ENCODE measurements around the gene CACNA1C.

The CACNA1C gene

DNA sequence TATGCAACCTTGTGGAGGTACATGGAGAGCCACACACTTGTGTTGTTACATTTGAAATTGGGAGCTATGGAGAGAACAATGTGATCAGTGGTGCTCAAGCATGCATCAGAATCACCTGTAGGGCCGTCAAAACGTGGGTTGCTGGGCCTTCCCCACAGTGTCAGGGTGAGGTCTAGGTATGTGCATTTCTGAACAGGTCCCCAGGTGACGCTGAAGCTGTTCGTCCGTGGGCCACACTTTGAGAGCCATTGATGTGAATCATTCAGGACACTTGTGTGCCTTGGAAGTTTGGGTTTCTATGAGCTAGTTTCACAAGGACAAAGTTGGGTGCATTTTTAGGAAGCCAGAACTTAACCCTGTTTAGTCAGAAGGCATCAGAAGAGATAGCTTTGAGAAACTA, 450.2 kb downstream of the CACNA1C start:
- H3K9me3 ChIP-seq (ENCODE audit: control insufficient read depth in 5 of 5, low read length in 5 of 5): no peaks in the 10 kb centered on the region
- H3K4me3 ChIP-seq (ENCODE audit: low read depth in 1 of 5, low read length in 5 of 5): no peak overlapping the region
- no peak overlapping the region for H3K27ac ChIP-seq (ENCODE audit: low read depth, low read length)
- no peak overlapping the region for H3K9ac ChIP-seq (ENCODE audit: low read length in 5 of 5)
- H3K36me3 ChIP-seq (ENCODE audit: control insufficient read depth in 5 of 5, insufficient read depth in 5 of 5, low read length in 5 of 5): no peaks in the 10 kb centered on the region
- peaks cover 3 to 32% (median 11%) of the 10 kb centered on the region in 5 donors for H3K4me1 ChIP-seq (ENCODE audit: control insufficient read depth in 5 of 5, insufficient read depth in 5 of 5, low read length in 5 of 5)
- no peaks in the 10 kb centered on the region for H3K27me3 ChIP-seq (ENCODE audit: control insufficient read depth in 5 of 5, insufficient read depth in 4 of 5, low read length in 5 of 5)

DNA sequence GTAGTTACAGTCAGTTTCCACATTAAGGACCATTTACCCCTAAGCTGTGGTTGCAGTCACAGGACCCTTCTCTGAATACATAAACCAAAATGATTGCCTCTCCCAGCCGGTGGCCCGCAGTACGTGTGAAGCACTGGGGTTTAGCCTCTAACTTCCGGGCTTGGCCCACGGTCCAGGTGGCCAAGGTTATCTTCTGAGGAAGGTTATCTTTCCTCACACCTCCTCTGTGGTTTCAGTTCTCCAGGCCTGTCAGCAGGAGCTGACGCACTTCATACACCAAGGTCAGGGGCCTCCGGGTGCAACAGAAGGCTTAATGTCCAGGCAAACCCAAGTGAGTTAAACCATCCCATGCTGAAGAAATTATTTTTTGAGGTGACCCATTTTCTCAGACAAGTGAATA, 451.0 kb downstream of the CACNA1C start:
- peaks cover 3 to 34% (median 11%) of the 10 kb centered on the region in 5 donors for H3K4me1 ChIP-seq (ENCODE audit: control insufficient read depth in 5 of 5, insufficient read depth in 5 of 5, low read length in 5 of 5)
- no peak overlapping the region for H3K4me3 ChIP-seq (ENCODE audit: low read depth in 1 of 5, low read length in 5 of 5)
- H3K9me3 ChIP-seq (ENCODE audit: control insufficient read depth in 5 of 5, low read length in 5 of 5): no peaks in the 10 kb centered on the region
- H3K27me3 ChIP-seq (ENCODE audit: control insufficient read depth in 5 of 5, insufficient read depth in 4 of 5, low read length in 5 of 5): no peaks in the 10 kb centered on the region
- no peaks in the 10 kb centered on the region for H3K36me3 ChIP-seq (ENCODE audit: control insufficient read depth in 5 of 5, insufficient read depth in 5 of 5, low read length in 5 of 5)
- no peak overlapping the region for H3K9ac ChIP-seq (ENCODE audit: low read length in 5 of 5)
- H3K27ac ChIP-seq (ENCODE audit: low read depth, low read length): no peak overlapping the region

GRCh38 chr12:2504577-2504976, 451.8 kb downstream of the CACNA1C start:
- H3K9ac ChIP-seq (ENCODE audit: low read length in 5 of 5): no peak overlapping the region
- no peak overlapping the region for H3K27ac ChIP-seq (ENCODE audit: low read depth, low read length)
- H3K9me3 ChIP-seq (ENCODE audit: control insufficient read depth in 5 of 5, low read length in 5 of 5): no peaks in the 10 kb centered on the region
- no peaks in the 10 kb centered on the region for H3K36me3 ChIP-seq (ENCODE audit: control insufficient read depth in 5 of 5, insufficient read depth in 5 of 5, low read length in 5 of 5)
- no peaks in the 10 kb centered on the region for H3K27me3 ChIP-seq (ENCODE audit: control insufficient read depth in 5 of 5, insufficient read depth in 4 of 5, low read length in 5 of 5)
- H3K4me3 ChIP-seq (ENCODE audit: low read depth in 1 of 5, low read length in 5 of 5): no peak overlapping the region
- H3K4me1 ChIP-seq (ENCODE audit: control insufficient read depth in 5 of 5, insufficient read depth in 5 of 5, low read length in 5 of 5): peaks cover 3 to 34% (median 11%) of the 10 kb centered on the region in 5 donors

DNA sequence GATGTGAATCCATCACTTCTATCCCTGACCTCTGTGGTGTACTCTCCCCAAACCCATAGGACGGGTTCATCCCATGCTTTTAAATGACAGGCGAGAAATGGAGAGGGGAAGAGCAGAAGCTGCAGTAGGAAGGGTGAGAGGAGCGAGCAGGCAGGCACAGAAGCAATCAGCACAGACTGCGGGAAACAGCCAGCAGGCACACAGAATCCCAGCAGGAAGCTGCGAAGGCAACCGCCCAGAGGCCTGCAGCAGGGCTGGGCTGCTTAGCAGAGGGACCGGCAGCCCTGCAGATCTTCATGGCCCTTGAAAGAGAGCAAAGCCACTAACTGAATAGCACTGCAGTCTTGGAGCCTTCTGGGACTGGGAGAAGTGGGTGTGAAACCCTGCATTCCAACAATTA, 455.0 kb downstream of the CACNA1C start:
- Histone ChIP-seq H3K27ac (ENCODE audit: low read depth, low read length) (no peak overlapping the region), H3K9me3 (ENCODE audit: control insufficient read depth in 5 of 5, low read length in 5 of 5) (no peaks in the 10 kb centered on the region), H3K9ac (ENCODE audit: low read length in 5 of 5) (no peak overlapping the region), H3K27me3 (ENCODE audit: control insufficient read depth in 5 of 5, insufficient read depth in 4 of 5, low read length in 5 of 5) (no peaks in the 10 kb centered on the region), H3K4me1 (ENCODE audit: control insufficient read depth in 5 of 5, insufficient read depth in 5 of 5, low read length in 5 of 5) (peaks cover 0 to 7% (median 0%) of the 10 kb centered on the region in 5 donors), H3K36me3 (ENCODE audit: control insufficient read depth in 5 of 5, insufficient read depth in 5 of 5, low read length in 5 of 5) (no peaks in the 10 kb centered on the region), H3K4me3 (ENCODE audit: low read depth in 1 of 5, low read length in 5 of 5) (no peak overlapping the region)

DNA sequence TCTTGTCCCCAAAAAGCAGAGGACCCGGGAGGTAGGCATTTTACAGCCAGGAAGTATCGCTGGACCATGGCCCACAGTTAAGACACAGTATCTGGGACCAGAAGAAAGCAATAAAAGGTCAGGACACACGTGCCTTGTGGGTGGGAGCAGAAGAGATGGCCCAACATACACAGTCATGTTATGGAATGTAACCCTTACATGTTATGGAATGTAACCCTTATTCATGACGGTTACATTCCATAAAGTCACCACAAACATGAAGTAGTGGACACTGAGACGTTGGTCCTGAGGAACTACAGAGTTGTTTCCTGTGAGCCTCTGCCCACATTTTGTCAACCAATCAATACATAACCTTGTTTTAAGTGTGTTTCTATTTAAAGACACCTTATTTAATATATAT, 456.4 kb downstream of the CACNA1C start:
- Histone ChIP-seq H3K27ac (ENCODE audit: low read depth, low read length) (no peak overlapping the region), H3K36me3 (ENCODE audit: control insufficient read depth in 5 of 5, insufficient read depth in 5 of 5, low read length in 5 of 5) (no peaks in the 10 kb centered on the region), H3K4me3 (ENCODE audit: low read depth in 1 of 5, low read length in 5 of 5) (no peak overlapping the region), H3K27me3 (ENCODE audit: control insufficient read depth in 5 of 5, insufficient read depth in 4 of 5, low read length in 5 of 5) (no peaks in the 10 kb centered on the region), H3K4me1 (ENCODE audit: control insufficient read depth in 5 of 5, insufficient read depth in 5 of 5, low read length in 5 of 5) (peaks cover 0 to 7% (median 0%) of the 10 kb centered on the region in 5 donors), H3K9me3 (ENCODE audit: control insufficient read depth in 5 of 5, low read length in 5 of 5) (no peaks in the 10 kb centered on the region), H3K9ac (ENCODE audit: low read length in 5 of 5) (no peak overlapping the region)

DNA sequence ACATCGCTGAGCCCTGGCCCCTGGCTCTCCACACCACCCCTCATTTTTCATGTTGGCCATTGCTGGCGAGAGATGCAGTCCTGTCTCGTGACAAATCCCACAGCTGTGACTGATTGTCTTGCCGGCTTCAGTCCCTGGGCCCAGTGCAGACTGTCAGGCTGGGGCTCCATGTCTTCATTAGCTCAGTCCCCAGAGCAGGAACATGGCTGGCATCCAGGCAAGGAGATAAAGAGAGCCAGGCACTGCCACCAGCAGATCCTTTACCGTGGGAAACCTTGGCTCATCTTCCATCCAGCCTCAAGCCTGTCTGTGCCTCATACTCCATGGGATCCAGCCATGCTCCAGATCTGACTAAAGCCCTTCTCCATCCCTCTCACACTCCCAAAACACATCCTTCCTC, 457.3 kb downstream of the CACNA1C start:
- H3K9me3 ChIP-seq (ENCODE audit: control insufficient read depth in 5 of 5, low read length in 5 of 5): no peaks in the 10 kb centered on the region
- no peak overlapping the region for H3K4me3 ChIP-seq (ENCODE audit: low read depth in 1 of 5, low read length in 5 of 5)
- H3K36me3 ChIP-seq (ENCODE audit: control insufficient read depth in 5 of 5, insufficient read depth in 5 of 5, low read length in 5 of 5): no peaks in the 10 kb centered on the region
- H3K27ac ChIP-seq (ENCODE audit: low read depth, low read length): no peak overlapping the region
- no peak overlapping the region for H3K9ac ChIP-seq (ENCODE audit: low read length in 5 of 5)
- H3K27me3 ChIP-seq (ENCODE audit: control insufficient read depth in 5 of 5, insufficient read depth in 4 of 5, low read length in 5 of 5): no peaks in the 10 kb centered on the region
- peaks cover 0 to 7% (median 0%) of the 10 kb centered on the region in 5 donors for H3K4me1 ChIP-seq (ENCODE audit: control insufficient read depth in 5 of 5, insufficient read depth in 5 of 5, low read length in 5 of 5)

- no peak overlapping the region for H3K27ac ChIP-seq (ENCODE audit: low read depth, low read length)
- H3K4me1 ChIP-seq (ENCODE audit: control insufficient read depth in 5 of 5, insufficient read depth in 5 of 5, low read length in 5 of 5): no peaks in the 10 kb centered on the region
- no peak overlapping the region for H3K4me3 ChIP-seq (ENCODE audit: low read depth in 1 of 5, low read length in 5 of 5)
- H3K27me3 ChIP-seq (ENCODE audit: control insufficient read depth in 5 of 5, insufficient read depth in 4 of 5, low read length in 5 of 5): no peaks in the 10 kb centered on the region
- no peak overlapping the region for H3K9ac ChIP-seq (ENCODE audit: low read length in 5 of 5)
- H3K9me3 ChIP-seq (ENCODE audit: control insufficient read depth in 5 of 5, low read length in 5 of 5): no peaks in the 10 kb centered on the region
- H3K36me3 ChIP-seq (ENCODE audit: control insufficient read depth in 5 of 5, insufficient read depth in 5 of 5, low read length in 5 of 5): no peaks in the 10 kb centered on the region
Measured at GRCh38 chr12:2513141-2514037, 460.6 kb downstream of the CACNA1C start.

GRCh38 chr12:2514038-2514340, 461.2 kb downstream of the CACNA1C start:
- Histone ChIP-seq H3K9ac (ENCODE audit: low read length in 5 of 5) (no peak overlapping the region), H3K27me3 (ENCODE audit: control insufficient read depth in 5 of 5, insufficient read depth in 4 of 5, low read length in 5 of 5) (peaks cover 0 to under 1% (median 0%) of the 10 kb centered on the region in 5 donors), H3K9me3 (ENCODE audit: control insufficient read depth in 5 of 5, low read length in 5 of 5) (no peaks in the 10 kb centered on the region), H3K27ac (ENCODE audit: low read depth, low read length) (no peak overlapping the region), H3K4me1 (ENCODE audit: control insufficient read depth in 5 of 5, insufficient read depth in 5 of 5, low read length in 5 of 5) (no peaks in the 10 kb centered on the region), H3K36me3 (ENCODE audit: control insufficient read depth in 5 of 5, insufficient read depth in 5 of 5, low read length in 5 of 5) (no peaks in the 10 kb centered on the region), H3K4me3 (ENCODE audit: low read depth in 1 of 5, low read length in 5 of 5) (no peak overlapping the region)

DNA sequence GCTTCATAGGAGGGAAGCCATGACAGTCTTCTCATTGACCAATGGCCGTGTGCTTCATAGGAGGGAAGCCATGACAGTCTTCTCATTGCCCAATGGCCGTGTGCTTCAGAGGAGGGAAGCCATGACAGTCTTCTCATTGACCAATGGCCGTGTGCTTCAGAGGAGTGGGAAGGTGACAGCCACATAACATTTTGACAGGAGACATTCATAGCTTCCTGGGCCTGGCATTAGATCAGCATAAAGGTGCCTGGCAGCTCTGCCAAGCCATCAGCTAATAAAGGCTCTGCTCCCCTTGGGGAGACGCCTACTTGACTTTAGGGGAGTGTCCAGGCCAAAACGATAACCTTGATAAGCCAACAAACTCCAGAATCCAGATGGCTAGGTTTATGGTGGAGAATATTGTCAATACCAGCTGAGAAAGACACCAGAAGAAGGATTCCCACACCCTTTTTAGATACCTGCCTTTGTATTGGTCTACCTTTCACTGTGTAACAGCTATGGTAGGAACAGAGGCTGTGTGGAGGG, 468.0 kb downstream of the CACNA1C start:
- Histone ChIP-seq H3K27me3 (ENCODE audit: control insufficient read depth in 5 of 5, insufficient read depth in 4 of 5, low read length in 5 of 5) (peaks cover 0 to 4% (median 0%) of the 10 kb centered on the region in 5 donors), H3K9me3 (ENCODE audit: control insufficient read depth in 5 of 5, low read length in 5 of 5) (no peaks in the 10 kb centered on the region), H3K4me3 (ENCODE audit: low read depth in 1 of 5, low read length in 5 of 5) (no peak overlapping the region), H3K36me3 (ENCODE audit: control insufficient read depth in 5 of 5, insufficient read depth in 5 of 5, low read length in 5 of 5) (peaks cover 0 to 2% (median 0%) of the 10 kb centered on the region in 5 donors), H3K9ac (ENCODE audit: low read length in 5 of 5) (no peak overlapping the region), H3K27ac (ENCODE audit: low read depth, low read length) (no peak overlapping the region), H3K4me1 (ENCODE audit: control insufficient read depth in 5 of 5, insufficient read depth in 5 of 5, low read length in 5 of 5) (no peaks in the 10 kb centered on the region)

GRCh38 chr12:2523317-2523716, 470.5 kb downstream of the CACNA1C start:
- no peak overlapping the region for H3K27ac ChIP-seq (ENCODE audit: low read depth, low read length)
- no peak overlapping the region for H3K4me3 ChIP-seq (ENCODE audit: low read depth in 1 of 5, low read length in 5 of 5)
- no peak overlapping the region for H3K9ac ChIP-seq (ENCODE audit: low read length in 5 of 5)
- peaks cover 0 to 4% (median 0%) of the 10 kb centered on the region in 5 donors for H3K27me3 ChIP-seq (ENCODE audit: control insufficient read depth in 5 of 5, insufficient read depth in 4 of 5, low read length in 5 of 5)
- peaks cover 0 to 8% (median 0%) of the 10 kb centered on the region in 5 donors for H3K4me1 ChIP-seq (ENCODE audit: control insufficient read depth in 5 of 5, insufficient read depth in 5 of 5, low read length in 5 of 5)
- H3K9me3 ChIP-seq (ENCODE audit: control insufficient read depth in 5 of 5, low read length in 5 of 5): no peaks in the 10 kb centered on the region
- H3K36me3 ChIP-seq (ENCODE audit: control insufficient read depth in 5 of 5, insufficient read depth in 5 of 5, low read length in 5 of 5): peaks cover 0 to 2% (median 0%) of the 10 kb centered on the region in 5 donors
